WERI-Rb-1 (cell line): ENCODE results near the gene GPATCH2L.

Experiments used
- DNase-seq: peaks from one replicate; pipeline ENCODE4 v3.0.0-alpha.2; 2020
- H3K27ac ChIP-seq: fragments of 250-450 bp; sonication (Bioruptor Pico); 2 replicates; pipeline ENCODE4 v1.5.1; 2020; ENCODE audit warnings: mild to moderate bottlenecking, moderate library complexity
- H3K27me3 ChIP-seq: fragments of 250-450 bp; sonication (Bioruptor Pico); 2 replicates; pipeline ENCODE4 v1.5.1; 2021; ENCODE audit warnings: mild to moderate bottlenecking, low read depth, moderate library complexity; ENCODE audit not compliant: insufficient read depth, severe bottlenecking
- H3K36me3 ChIP-seq: fragments of 250-450 bp; sonication (Bioruptor Pico); 2 replicates; pipeline ENCODE4 v1.5.1; 2020; ENCODE audit warnings: mild to moderate bottlenecking, moderate library complexity
- H3K4me3 ChIP-seq: 2 replicates; pipeline ENCODE4 v1.5.1; 2011; ENCODE audit warnings: low read depth, mild to moderate bottlenecking, control low read depth, low read length
- H3K9me3 ChIP-seq: fragments of 250-450 bp; sonication (Bioruptor Pico); 2 replicates; pipeline ENCODE4 v1.5.1; 2021; ENCODE audit warnings: mild to moderate bottlenecking, moderate library complexity; ENCODE audit not compliant: severe bottlenecking
- CTCF ChIP-seq: IDR thresholded peaks from 2 replicates; pipeline ENCODE4 v1.5.1; 2011; ENCODE audit warnings: low read depth, mild to moderate bottlenecking, control low read depth, inconsistent platforms, low read length

The GPATCH2L gene

GRCh38 chr14:76194327-76194726 lies 42.6 kb downstream of the GPATCH2L start:
- Histone ChIP-seq H3K4me3 (no peak overlapping the region), H3K36me3 (peaks cover 61% of the 10 kb centered on the region)
- no peak for TF ChIP-seq CTCF

GRCh38 chr14:76195003-76195402 lies 43.3 kb downstream of the GPATCH2L start:
- H3K36me3 ChIP-seq = peaks cover 64% of the 10 kb centered on the region
- no peak overlapping the region for H3K27ac ChIP-seq
- no peak for DNase-seq
- H3K4me3 ChIP-seq = no peak overlapping the region
- no peaks in the 10 kb centered on the region for H3K27me3 ChIP-seq
- no peak for TF ChIP-seq CTCF
- H3K9me3 ChIP-seq = no peaks in the 10 kb centered on the region

More at GRCh38 chr14:76194327-76194726, 42.6 kb downstream of the GPATCH2L start:
- Histone ChIP-seq H3K9me3 (no peaks in the 10 kb centered on the region), H3K27ac (no peak overlapping the region), H3K27me3 (no peaks in the 10 kb centered on the region)
- no peak for DNase-seq

GRCh38 chr14:76196980-76197695 lies 45.4 kb downstream of the GPATCH2L start:
- Histone ChIP-seq H3K36me3 (peaks cover 65% of the 10 kb centered on the region), H3K4me3 (no peak overlapping the region), H3K27me3 (no peaks in the 10 kb centered on the region), H3K27ac (no peak overlapping the region), H3K9me3 (no peaks in the 10 kb centered on the region)
- no peak for TF ChIP-seq CTCF
- no peak for DNase-seq

- peaks cover 35% of the 10 kb centered on the region for H3K36me3 ChIP-seq
- no peak overlapping the region for H3K4me3 ChIP-seq
- no peak for DNase-seq
- H3K9me3 ChIP-seq = no peaks in the 10 kb centered on the region
- no peak overlapping the region for H3K27ac ChIP-seq
- TF ChIP-seq CTCF = no peak
- no peaks in the 10 kb centered on the region for H3K27me3 ChIP-seq
These were observed 49.4 kb downstream of the GPATCH2L start for GRCh38 chr14:76201162-76201561.

GRCh38 chr14:76203086-76204001 lies 51.6 kb downstream of the GPATCH2L start:
- H3K9me3 ChIP-seq = no peaks in the 10 kb centered on the region
- no peak overlapping the region for H3K4me3 ChIP-seq
- H3K27me3 ChIP-seq = no peaks in the 10 kb centered on the region
- H3K36me3 ChIP-seq = peaks cover 22% of the 10 kb centered on the region
- DNase-seq = no peak
- no peak for TF ChIP-seq CTCF
- H3K27ac ChIP-seq = no peak overlapping the region
